Panc1 (cell line): ENCODE data around the gene WWOX.

ENCODE experiments used
- CTCF ChIP-seq: fragments of 450-650 bp; IDR thresholded peaks from 2 replicates; pipeline ENCODE4 v1.5.1; 2017; ENCODE audit warnings: mild to moderate bottlenecking
- POLR2AphosphoS5 ChIP-seq: IDR thresholded peaks from 2 replicates; pipeline ENCODE4 v1.6.1; 2012; ENCODE audit warnings: mild to moderate bottlenecking, low read depth, low read length, moderate library complexity
- SIN3A ChIP-seq: IDR thresholded peaks from 2 replicates; pipeline ENCODE4 v1.6.1; 2012; ENCODE audit warnings: low read depth, mild to moderate bottlenecking, low read length, moderate library complexity, borderline replicate concordance; ENCODE audit not compliant: insufficient read depth
- TCF7L2 ChIP-seq: IDR thresholded peaks from 2 replicates; pipeline ENCODE4 v1.6.1; 2011; ENCODE audit warnings: mild to moderate bottlenecking, low read depth, low read length, inconsistent platforms

DNA sequence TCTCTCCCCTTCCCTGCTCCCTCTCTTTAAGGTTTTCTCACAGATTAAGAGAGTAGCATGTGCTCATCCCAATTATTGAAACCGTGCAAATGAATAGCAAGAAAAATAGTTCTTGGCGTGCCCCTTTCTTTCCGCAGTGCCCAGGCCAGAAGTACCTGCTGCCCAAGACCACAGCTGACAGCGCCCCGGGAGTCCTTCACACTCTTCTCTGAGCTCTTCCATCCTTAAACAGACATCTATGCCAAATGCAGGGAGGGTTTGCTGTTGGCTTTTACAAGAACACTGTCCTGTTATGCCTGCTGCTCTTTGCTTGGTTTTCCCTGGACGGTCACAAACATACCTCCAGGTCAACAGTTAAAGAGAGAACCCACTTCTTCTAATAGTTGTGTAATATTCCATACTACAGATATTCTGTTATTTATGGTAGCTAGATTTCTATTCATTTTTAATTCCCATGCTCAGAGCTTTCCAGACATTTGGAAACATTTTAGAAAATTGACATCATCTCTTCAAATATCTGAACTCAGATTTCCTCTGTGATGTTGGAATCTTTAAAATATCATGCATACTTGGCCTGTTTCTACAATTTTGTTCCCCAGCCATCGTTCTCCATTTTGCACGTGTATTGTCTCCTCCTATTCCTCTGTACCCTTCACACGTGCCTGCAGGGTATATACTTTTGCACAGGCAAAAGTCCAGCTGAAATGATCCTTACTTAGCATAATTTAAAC, 416.7 kb downstream of the WWOX start:
- TF ChIP-seq CTCF, result no peak
- no peak for TF ChIP-seq SIN3A
- no peak for TF ChIP-seq POLR2AphosphoS5
- TF ChIP-seq TCF7L2, result no peak
